Hematopoietic multipotent progenitor cell (in vitro differentiated cells): ENCODE results near the gene POLA2. TPM values are rescaled to one million over a fixed set of nuclear protein-coding genes. Genes with fewer than 3 reads are reported as not detected.
A peak's percentile ranks its signal among the peaks of the same experiment; 100 is the strongest.

Experiments
- DNase-seq, 3 donors: peaks; one replicate each; pipeline ENCODE4 v3.0.0-alpha.2; 2011 to 2015; ENCODE audit warnings: low read depth in 2 of 3, low spot score in 2 of 3
- total RNA-seq: library from RNA; depleted of rRNA; stranded (reverse); fragments of >200 nt; gene quantifications from one replicate; pipeline ENCODE4 v1.2.3, GENCODE V29; 2012

The POLA2 gene
- total RNA-seq, 1 donor, result 18.9 TPM

DNA sequence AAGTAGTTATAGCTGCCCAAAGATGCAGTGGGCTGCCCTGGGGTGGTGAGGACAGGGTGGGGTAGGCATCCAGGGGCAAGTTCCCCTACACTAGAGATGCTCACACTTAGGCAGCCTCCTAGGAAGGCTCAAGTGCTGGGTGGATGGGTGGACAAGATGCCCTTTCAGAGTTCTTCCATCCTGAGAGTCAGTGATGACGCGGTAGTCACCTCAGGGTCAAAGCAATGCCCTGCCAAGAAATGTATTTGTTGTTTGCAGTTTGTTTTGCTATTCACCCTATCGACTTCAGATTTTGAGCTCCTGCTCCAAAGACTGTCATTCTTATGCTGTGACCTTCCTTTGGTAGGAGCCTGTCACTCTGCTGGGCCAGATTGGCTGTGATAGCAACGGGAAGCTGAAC lies 18.9 kb downstream of the POLA2 start:
- no peak for DNase-seq

GRCh38 chr11:65286686-65287085 lies 24.9 kb downstream of the POLA2 start:
- DNase-seq, result no peak

DNA sequence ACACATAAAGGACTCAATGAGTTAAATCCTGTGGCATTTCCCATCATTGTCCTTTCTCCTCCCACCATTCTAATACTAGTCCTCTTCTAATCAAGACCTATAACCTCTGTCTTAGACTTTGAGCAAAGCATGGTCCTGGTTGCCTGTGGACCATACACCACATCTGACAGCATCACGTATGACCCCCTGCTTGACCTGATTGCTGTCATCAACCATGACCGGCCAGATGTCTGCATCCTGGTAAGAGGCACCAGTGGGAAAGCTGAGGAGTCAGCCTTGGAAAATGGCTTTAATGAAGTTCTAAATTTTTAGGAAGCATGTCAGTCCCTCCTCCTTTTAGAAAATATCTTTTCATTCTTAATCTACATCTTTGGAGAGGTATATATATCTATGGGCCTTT lies 25.8 kb downstream of the POLA2 start:
- no peak for DNase-seq

DNA sequence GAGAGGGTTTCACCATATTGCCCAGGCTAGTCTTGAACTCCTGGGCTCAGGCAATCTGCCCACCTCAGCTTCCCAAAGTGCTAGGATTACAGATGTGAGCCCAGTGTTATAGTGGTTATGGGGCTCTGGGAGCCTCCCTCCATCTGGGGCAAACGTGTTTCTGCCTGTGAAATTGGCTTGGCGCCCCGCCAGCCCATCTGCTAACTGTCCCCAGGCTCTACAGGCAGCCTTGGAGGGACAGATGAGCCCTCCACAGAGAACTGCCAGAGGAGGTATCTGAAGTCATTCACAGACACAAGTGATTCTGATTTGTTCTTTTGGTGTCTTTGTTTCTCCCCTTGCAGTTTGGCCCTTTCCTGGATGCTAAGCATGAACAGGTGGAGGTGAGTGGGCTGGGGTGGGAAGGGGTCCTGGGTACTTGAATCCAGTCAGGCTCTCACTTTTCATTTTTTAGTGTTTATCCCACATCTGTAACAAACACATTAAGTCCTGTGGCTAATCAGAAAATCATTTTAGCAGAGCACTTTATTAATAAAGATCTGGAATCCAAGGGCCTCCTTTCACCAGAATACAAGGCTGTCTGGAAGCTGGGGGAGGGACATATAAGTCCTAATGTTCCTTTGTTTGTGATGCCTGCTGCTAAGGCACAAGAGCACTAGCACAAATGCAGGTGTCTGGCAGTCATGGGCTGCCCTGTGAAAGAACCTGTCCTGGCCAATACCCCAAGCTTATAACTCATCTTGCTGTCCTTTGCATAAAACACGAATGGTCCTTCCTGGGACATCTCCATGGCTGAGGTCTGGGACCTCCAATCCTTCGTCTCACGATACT lies 27.2 kb downstream of the POLA2 start:
- no peak for DNase-seq

DNA sequence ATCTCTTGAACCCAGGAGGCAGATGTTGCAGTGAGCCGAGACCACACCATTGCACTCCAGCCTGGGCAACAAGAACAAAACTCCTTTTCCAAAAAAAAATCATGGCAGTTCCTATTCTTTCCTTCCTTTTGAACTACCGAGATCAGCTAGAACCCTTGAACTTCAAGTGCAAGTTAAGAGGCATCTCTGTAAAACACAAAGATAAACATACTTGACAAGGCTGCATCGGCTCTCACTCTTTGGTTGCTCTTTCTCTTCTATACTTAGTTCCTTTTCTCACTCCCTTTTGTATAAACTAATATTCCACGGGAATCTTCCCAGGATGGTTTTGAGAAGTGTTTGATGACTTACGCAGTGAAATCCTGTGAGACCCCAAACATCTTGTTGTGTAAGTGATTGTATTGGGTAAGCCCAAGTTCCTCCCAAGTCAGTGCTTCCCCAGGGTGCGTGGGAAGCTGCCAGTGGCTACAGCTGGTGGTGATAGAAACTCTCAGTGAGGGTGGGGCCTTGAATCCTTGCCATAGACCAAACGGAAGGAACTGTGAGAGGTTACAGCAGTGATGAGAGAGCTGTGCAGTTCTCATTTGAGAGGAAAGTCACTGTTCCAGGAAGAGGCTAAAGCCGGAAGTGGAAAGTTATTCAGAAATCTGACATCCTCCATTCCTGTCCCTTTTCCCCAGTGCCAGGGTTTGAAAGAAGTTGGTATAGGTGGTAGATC lies 28.8 kb downstream of the POLA2 start:
- DNase-seq, result peak in 2 of 3 donors; percentile 53 to 71

DNA sequence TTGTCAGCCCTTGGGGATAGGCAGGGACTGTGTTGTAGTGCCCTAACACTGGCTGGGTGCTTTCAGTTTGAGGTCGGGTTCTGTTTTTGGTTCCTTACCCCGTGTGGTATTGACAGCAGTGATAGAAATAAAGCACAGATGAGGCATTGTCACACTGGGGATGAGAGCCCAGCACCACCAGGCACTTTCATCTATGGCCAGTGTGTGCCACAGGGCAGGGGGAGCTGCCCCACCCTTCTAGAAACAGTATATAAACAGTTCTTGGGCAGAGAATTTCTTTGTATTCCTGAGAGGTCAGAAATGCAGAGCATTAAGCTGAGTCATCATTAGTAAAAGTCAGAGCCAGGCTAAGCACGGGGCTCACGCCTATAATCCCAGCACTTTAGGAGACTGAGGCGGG lies 29.9 kb downstream of the POLA2 start:
- DNase-seq, result no peak

DNA sequence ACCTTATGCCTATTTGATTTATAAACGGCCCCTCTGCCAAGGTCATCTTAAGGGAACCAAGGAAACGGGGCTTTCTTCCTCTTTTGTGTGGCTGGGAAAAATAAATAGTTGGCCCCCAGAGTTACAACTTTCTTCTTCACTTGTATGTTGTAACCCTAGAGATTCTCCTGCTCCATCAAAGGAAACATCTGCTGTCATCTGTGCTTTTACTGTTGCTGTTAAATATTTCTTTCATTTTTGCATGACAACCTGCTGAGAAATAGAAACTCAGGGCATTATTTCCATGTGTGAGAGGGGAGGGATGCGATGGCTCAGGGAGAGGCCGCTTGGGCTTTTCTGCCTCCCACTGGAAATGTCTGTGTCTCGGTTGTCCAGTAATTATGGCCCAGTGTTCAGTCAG lies 31.1 kb downstream of the POLA2 start:
- peak in 1 of 3 donors; percentile 46 for DNase-seq

DNA sequence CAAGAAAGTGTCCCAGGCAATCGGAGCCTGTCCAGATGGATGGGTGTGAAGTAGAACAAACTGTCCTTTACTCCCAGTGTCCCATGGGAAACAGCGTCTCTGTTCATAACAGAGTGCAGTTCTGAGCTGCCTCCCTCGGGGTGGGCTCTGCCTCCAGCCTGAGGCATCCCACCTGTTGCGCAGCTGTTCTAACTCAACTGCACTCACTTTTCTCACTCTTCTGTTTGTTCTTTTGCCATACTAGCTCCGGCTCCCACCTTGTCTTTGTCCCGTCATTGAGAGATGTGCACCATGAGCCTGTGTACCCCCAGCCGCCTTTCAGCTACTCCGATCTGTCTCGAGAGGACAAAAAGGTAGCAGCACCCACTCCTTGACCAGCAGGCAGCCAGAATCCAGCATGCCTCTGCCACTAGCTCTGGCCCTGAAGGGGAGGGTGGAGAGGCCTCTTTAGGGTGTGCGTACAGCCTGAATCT lies 32.2 kb downstream of the POLA2 start:
- no peak for DNase-seq

GRCh38 chr11:65295001-65295400 lies 33.2 kb downstream of the POLA2 start:
- DNase-seq, result no peak

- no peak for DNase-seq
These were observed 34.0 kb downstream of the POLA2 start for GRCh38 chr11:65295571-65296341.

GRCh38 chr11:65297026-65297672 lies 35.4 kb downstream of the POLA2 start:
- DNase-seq, result no peak

- DNase-seq, result no peak
These were observed 36.4 kb downstream of the POLA2 start for GRCh38 chr11:65298131-65298535.

- no peak for DNase-seq
These were observed 37.0 kb downstream of the POLA2 start for GRCh38 chr11:65298655-65299179.

DNA sequence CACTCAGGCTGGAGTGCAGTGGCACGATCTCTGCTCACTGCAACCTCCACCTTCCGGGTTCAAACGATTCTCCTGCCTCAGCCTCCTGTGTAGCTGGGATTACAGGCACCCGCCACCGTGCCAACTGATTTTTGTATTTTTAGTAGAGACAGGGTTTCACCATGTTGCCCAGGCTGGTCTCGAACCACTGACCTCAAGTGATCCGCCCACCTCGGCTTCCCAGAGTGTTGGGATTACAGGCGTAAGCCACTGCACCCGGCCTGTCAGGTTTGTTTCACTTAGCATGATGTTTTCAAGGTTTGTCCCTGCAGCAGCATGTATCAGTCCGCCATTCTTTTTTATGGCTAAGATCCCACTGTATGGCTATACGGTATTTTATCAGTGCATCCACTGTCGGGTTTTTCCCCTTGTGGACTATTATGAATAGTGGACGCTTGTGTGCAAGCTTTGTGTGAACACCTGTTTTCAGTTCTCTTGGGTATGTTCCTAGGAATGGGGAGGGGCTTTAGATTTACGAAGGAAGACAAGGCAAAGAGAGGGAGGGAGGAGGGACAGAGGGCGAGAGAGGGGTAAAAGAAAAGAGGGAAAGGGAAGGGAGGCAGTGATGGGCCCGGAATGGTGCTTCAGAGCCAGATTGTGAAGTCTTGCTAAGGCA lies 39.0 kb downstream of the POLA2 start:
- DNase-seq, result no peak

DNA sequence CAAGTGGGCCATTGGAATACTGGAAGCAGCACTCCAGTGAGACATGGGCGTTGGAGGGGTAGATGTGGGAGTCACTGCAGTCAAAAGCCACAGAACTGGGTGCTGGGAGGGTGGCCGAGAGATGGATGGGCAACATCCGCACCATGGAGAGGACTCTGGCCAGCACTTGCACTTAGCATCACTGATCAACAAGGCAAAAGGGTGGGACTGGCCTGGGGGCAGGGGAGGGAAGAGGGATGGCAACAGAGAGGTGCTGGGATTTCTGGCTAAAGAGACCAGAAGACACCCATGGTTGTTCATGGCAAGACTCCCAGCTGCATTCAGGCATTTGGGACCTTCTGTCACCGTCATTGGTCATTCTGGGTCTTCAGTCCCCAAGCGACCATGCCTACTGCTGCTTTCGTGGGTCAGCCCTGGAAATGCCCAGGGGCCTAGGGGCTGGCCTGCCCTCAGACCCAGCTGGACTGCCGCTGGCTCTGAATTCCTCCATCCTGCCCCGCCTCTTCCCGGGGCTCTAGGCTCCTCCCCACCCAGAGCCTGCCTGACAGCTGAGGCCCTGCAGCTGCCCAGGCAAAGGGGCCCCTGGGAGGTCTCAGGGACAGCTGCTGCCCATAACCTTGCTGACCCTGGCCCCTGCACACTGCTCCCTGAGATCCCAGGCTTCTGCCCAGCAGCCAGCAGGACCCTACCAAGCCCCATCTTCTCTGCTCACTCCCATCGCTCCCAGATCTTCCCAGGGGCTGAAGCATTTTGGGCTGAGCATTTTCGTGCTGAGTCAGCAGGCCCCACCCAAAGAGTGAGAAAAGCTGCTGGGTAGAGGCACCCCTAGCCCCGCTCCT lies 39.9 kb downstream of the POLA2 start:
- no peak for DNase-seq

DNA sequence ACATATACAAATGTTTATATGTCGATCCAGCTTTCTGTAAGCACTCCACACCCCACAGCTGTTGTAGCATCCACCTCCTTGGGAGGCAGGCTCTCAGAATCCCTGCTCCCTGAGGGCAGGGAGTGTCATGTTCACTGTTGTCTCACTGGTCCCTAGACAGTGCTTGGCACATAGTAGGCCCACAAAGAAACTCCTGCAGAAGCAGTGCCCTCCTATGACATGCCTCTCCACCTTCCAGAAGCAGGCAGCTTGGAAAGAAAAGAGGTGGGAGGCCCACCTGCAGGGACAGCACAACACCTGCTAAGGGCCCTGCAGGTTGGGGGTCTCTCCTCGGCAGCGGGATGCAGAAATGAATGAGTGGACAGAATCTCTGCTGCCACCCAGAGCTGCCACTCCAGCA lies 41.8 kb downstream of the POLA2 start:
- no peak for DNase-seq

GRCh38 chr11:65304110-65304509 lies 42.3 kb downstream of the POLA2 start:
- DNase-seq, result no peak

DNA sequence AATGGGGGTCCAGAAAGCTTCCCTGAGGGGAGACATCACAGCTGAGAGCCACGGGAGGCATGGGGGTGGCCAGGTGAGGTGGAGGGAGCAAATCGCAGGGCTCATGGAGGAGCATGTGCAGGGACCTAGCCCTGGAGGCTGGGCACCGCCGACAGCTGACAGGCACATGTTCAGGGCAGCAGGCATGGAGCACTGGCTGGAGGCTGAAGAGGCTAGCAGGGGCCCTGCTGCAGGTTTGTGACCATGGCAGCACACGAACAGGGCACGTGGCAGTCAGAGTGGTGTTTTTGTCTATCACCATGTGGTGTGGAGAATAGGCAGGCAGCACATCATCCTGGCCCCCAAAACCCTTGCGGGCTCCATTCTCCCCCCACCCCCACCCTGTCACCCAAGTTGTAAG lies 42.9 kb downstream of the POLA2 start:
- no peak for DNase-seq
